ENCODE data around the gene OLFML2A. TPM values are rescaled to one million over a fixed set of nuclear protein-coding genes. Genes with fewer than 3 reads are reported as not detected.
"Not testable (repeated sequence)": the region's sequence is repeated elsewhere in the genome, so short reads cannot be mapped to it uniquely, and the experiment has no call there.

OLFML2A gene
- 0.46 TPM for polyA plus RNA-seq (2013)

GRCh38 chr9:124776954-124777648, at the start of gene OLFML2A:
Gene OLFML2A, plus strand, starts transcription at chr9:124777133. Its CDS starts 138 bp downstream, at chr9:124777271.
- H3K27ac ChIP-seq (ENCODE audit: insufficient read depth in 1 of 2, low read depth in 1 of 2, low read length in 2 of 2, poor library complexity in 1 of 2, severe bottlenecking in 2 of 2): no peak within 1 kb of the TSS
- H3K36me3 ChIP-seq (ENCODE audit: control insufficient read depth in 4 of 4, insufficient read depth in 4 of 4, low read length in 3 of 4): no peaks in the 10 kb centered on the region
- H3K4me1 ChIP-seq (ENCODE audit: control extremely low read depth in 1 of 4, control insufficient read depth in 4 of 4, insufficient read depth in 4 of 4, low read length in 3 of 4): peaks cover 0 to 38% (median 20%) of the 10 kb centered on the region in 4 experiments
- peaks cover 0 to 6% (median 3%) of the 10 kb centered on the region in 5 experiments for H3K27me3 ChIP-seq (replicated peaks in 2 of 5; ENCODE audit: control insufficient read depth in 4 of 5, insufficient read depth in 5 of 5, low read length in 4 of 5)
- H3K9me3 ChIP-seq (ENCODE audit: control extremely low read depth in 1 of 5, control insufficient read depth in 4 of 5, insufficient read depth in 2 of 5, low read depth in 1 of 5, low read length in 4 of 5): no peaks in the 10 kb centered on the region
- under 1% methylated on average over 78 of the region's 87 CpGs for WGBS (ENCODE audit: insufficient coverage)
- peak in 2 of 3 donors; percentile 64 to 70 for DNase-seq
- ChIA-PET POLR2A (no interaction called here), CTCF (interaction anchor here (0.8 to 13.9 kb wide), 18 partner anchors 8 to 225 kb away, joined by 3 to 547 read pairs (median 6); partner anchors contain the start of genes ARPC5L, RPL35 and WDR38)
- H3K4me3 ChIP-seq (ENCODE audit: control insufficient read depth in 1 of 7, extremely low read depth in 1 of 7, insufficient read depth in 4 of 7, low read depth in 2 of 7, low read length in 6 of 7): peak within 1 kb of the TSS; percentile 16 to 78 (median 68)

- CTCF ChIA-PET: interaction anchor here (0.6 to 1.3 kb wide), 3 partner anchors 18 to 133 kb away, joined by 3 to 4 read pairs (median 3); no protein-coding TSS in a partner anchor
- H3K4me1 ChIP-seq (ENCODE audit: control extremely low read depth in 1 of 4, control insufficient read depth in 4 of 4, insufficient read depth in 4 of 4, low read length in 3 of 4): peaks cover 0 to 12% (median 5%) of the 10 kb centered on the region in 4 experiments
- no peaks in the 10 kb centered on the region for H3K9me3 ChIP-seq (ENCODE audit: control extremely low read depth in 1 of 5, control insufficient read depth in 4 of 5, insufficient read depth in 2 of 5, low read depth in 1 of 5, low read length in 4 of 5)
- H3K36me3 ChIP-seq (ENCODE audit: control insufficient read depth in 4 of 4, insufficient read depth in 4 of 4, low read length in 3 of 4): peaks cover 4 to 17% (median 9%) of the 10 kb centered on the region in 4 experiments
- no peak overlapping the region for H3K4me3 ChIP-seq (ENCODE audit: control insufficient read depth in 1 of 7, extremely low read depth in 1 of 7, insufficient read depth in 4 of 7, low read depth in 2 of 7, low read length in 6 of 7)
- no peaks in the 10 kb centered on the region for H3K27me3 ChIP-seq (replicated peaks in 2 of 5; ENCODE audit: control insufficient read depth in 4 of 5, insufficient read depth in 5 of 5, low read length in 4 of 5)
- H3K27ac ChIP-seq (ENCODE audit: insufficient read depth in 1 of 2, low read depth in 1 of 2, low read length in 2 of 2, poor library complexity in 1 of 2, severe bottlenecking in 2 of 2): no peak overlapping the region
- POLR2A ChIA-PET: no interaction called here
- DNase-seq: no peak
- WGBS (ENCODE audit: insufficient coverage): 100% methylated on average over 2 of the region's 2 CpGs
These were observed 46.2 kb upstream of the OLFML2A start for GRCh38 chr9:124730772-124731171.

GRCh38 chr9:124733964-124734740, 42.8 kb upstream of the OLFML2A start:
- Histone ChIP-seq H3K4me1 (ENCODE audit: control extremely low read depth in 1 of 4, control insufficient read depth in 4 of 4, insufficient read depth in 4 of 4, low read length in 3 of 4) (peaks cover 0 to 14% (median 6%) of the 10 kb centered on the region in 4 experiments), H3K27me3 (replicated peaks in 2 of 5; ENCODE audit: control insufficient read depth in 4 of 5, insufficient read depth in 5 of 5, low read length in 4 of 5) (no peaks in the 10 kb centered on the region), H3K36me3 (ENCODE audit: control insufficient read depth in 4 of 4, insufficient read depth in 4 of 4, low read length in 3 of 4) (peaks cover 4 to 15% (median 9%) of the 10 kb centered on the region in 4 experiments), H3K9me3 (ENCODE audit: control extremely low read depth in 1 of 5, control insufficient read depth in 4 of 5, insufficient read depth in 2 of 5, low read depth in 1 of 5, low read length in 4 of 5) (no peaks in the 10 kb centered on the region), H3K27ac (ENCODE audit: insufficient read depth in 1 of 2, low read depth in 1 of 2, low read length in 2 of 2, poor library complexity in 1 of 2, severe bottlenecking in 2 of 2) (no peak overlapping the region), H3K4me3 (ENCODE audit: control insufficient read depth in 1 of 7, extremely low read depth in 1 of 7, insufficient read depth in 4 of 7, low read depth in 2 of 7, low read length in 6 of 7) (no peak overlapping the region)
- CTCF ChIA-PET: interaction anchor here (0.6 to 3.1 kb wide), 5 partner anchors 10 to 22 kb away, joined by 3 to 14 read pairs (median 4); no protein-coding TSS in a partner anchor
- DNase-seq: peak in 2 of 3 donors; percentile 20 to 38
- POLR2A ChIA-PET: no interaction called here
- 75% methylated on average over 9 of the region's 14 CpGs for WGBS (ENCODE audit: insufficient coverage)

- H3K4me1 ChIP-seq (ENCODE audit: control extremely low read depth in 1 of 4, control insufficient read depth in 4 of 4, insufficient read depth in 4 of 4, low read length in 3 of 4): peaks cover 0 to 14% (median 6%) of the 10 kb centered on the region in 4 experiments
- H3K27ac ChIP-seq (ENCODE audit: insufficient read depth in 1 of 2, low read depth in 1 of 2, low read length in 2 of 2, poor library complexity in 1 of 2, severe bottlenecking in 2 of 2); POLR2A ChIA-PET; DNase-seq; H3K27me3 ChIP-seq (replicated peaks in 2 of 5; ENCODE audit: control insufficient read depth in 4 of 5, insufficient read depth in 5 of 5, low read length in 4 of 5); H3K4me3 ChIP-seq (ENCODE audit: control insufficient read depth in 1 of 7, extremely low read depth in 1 of 7, insufficient read depth in 4 of 7, low read depth in 2 of 7, low read length in 6 of 7); H3K9me3 ChIP-seq (ENCODE audit: control extremely low read depth in 1 of 5, control insufficient read depth in 4 of 5, insufficient read depth in 2 of 5, low read depth in 1 of 5, low read length in 4 of 5): not testable (repeated sequence)
- WGBS (ENCODE audit: insufficient coverage): 100% methylated on average over 7 of the region's 7 CpGs
- H3K36me3 ChIP-seq (ENCODE audit: control insufficient read depth in 4 of 4, insufficient read depth in 4 of 4, low read length in 3 of 4): peaks cover 4 to 15% (median 9%) of the 10 kb centered on the region in 4 experiments
- CTCF ChIA-PET: interaction anchor here (0.6 to 3.1 kb wide), 4 partner anchors 11 to 22 kb away, joined by 3 to 14 read pairs (median 4); no protein-coding TSS in a partner anchor
These were observed 42.2 kb upstream of the OLFML2A start for GRCh38 chr9:124734741-124735083.

- no peak for DNase-seq
- H3K4me1 ChIP-seq (ENCODE audit: control extremely low read depth in 1 of 4, control insufficient read depth in 4 of 4, insufficient read depth in 4 of 4, low read length in 3 of 4): peaks cover 0 to 14% (median 6%) of the 10 kb centered on the region in 4 experiments
- peaks cover 4 to 14% (median 10%) of the 10 kb centered on the region in 4 experiments for H3K36me3 ChIP-seq (ENCODE audit: control insufficient read depth in 4 of 4, insufficient read depth in 4 of 4, low read length in 3 of 4)
- POLR2A ChIA-PET: no interaction called here
- CTCF ChIA-PET: interaction anchor here (0.6 to 3.1 kb wide), 5 partner anchors 11 to 22 kb away, joined by 3 to 14 read pairs (median 3); no protein-coding TSS in a partner anchor
- H3K4me3 ChIP-seq (ENCODE audit: control insufficient read depth in 1 of 7, extremely low read depth in 1 of 7, insufficient read depth in 4 of 7, low read depth in 2 of 7, low read length in 6 of 7): no peak overlapping the region
- H3K9me3 ChIP-seq (ENCODE audit: control extremely low read depth in 1 of 5, control insufficient read depth in 4 of 5, insufficient read depth in 2 of 5, low read depth in 1 of 5, low read length in 4 of 5): no peaks in the 10 kb centered on the region
- H3K27ac ChIP-seq (ENCODE audit: insufficient read depth in 1 of 2, low read depth in 1 of 2, low read length in 2 of 2, poor library complexity in 1 of 2, severe bottlenecking in 2 of 2): no peak overlapping the region
- H3K27me3 ChIP-seq (replicated peaks in 2 of 5; ENCODE audit: control insufficient read depth in 4 of 5, insufficient read depth in 5 of 5, low read length in 4 of 5): no peaks in the 10 kb centered on the region
These were observed 41.8 kb upstream of the OLFML2A start for GRCh38 chr9:124735121-124735520.

GRCh38 chr9:124738075-124738474, 38.9 kb upstream of the OLFML2A start:
- H3K4me3 ChIP-seq (ENCODE audit: control insufficient read depth in 1 of 7, extremely low read depth in 1 of 7, insufficient read depth in 4 of 7, low read depth in 2 of 7, low read length in 6 of 7); H3K27ac ChIP-seq (ENCODE audit: insufficient read depth in 1 of 2, low read depth in 1 of 2, low read length in 2 of 2, poor library complexity in 1 of 2, severe bottlenecking in 2 of 2); H3K27me3 ChIP-seq (replicated peaks in 2 of 5; ENCODE audit: control insufficient read depth in 4 of 5, insufficient read depth in 5 of 5, low read length in 4 of 5); H3K9me3 ChIP-seq (ENCODE audit: control extremely low read depth in 1 of 5, control insufficient read depth in 4 of 5, insufficient read depth in 2 of 5, low read depth in 1 of 5, low read length in 4 of 5); POLR2A ChIA-PET; DNase-seq; H3K36me3 ChIP-seq (ENCODE audit: control insufficient read depth in 4 of 4, insufficient read depth in 4 of 4, low read length in 3 of 4): not testable (repeated sequence)
- 95% methylated on average over 3 of the region's 7 CpGs for WGBS (ENCODE audit: insufficient coverage)
- CTCF ChIA-PET: interaction anchor here (0.8 to 1.6 kb wide), 4 partner anchors 13 to 115 kb away, joined by 3 to 5 read pairs (median 3); partner anchors contain the start of gene WDR38
- peaks cover 0 to 14% (median 9%) of the 10 kb centered on the region in 4 experiments for H3K4me1 ChIP-seq (ENCODE audit: control extremely low read depth in 1 of 4, control insufficient read depth in 4 of 4, insufficient read depth in 4 of 4, low read length in 3 of 4)
